Measurements from ENCODE around the gene NUP42.

- no peak for TF ChIP-seq EZH2 (IDR thresholded peaks at IDR 0.05; ENCODE audit: low read length, missing control alignments)
- TF ChIP-seq, protein P1, sequence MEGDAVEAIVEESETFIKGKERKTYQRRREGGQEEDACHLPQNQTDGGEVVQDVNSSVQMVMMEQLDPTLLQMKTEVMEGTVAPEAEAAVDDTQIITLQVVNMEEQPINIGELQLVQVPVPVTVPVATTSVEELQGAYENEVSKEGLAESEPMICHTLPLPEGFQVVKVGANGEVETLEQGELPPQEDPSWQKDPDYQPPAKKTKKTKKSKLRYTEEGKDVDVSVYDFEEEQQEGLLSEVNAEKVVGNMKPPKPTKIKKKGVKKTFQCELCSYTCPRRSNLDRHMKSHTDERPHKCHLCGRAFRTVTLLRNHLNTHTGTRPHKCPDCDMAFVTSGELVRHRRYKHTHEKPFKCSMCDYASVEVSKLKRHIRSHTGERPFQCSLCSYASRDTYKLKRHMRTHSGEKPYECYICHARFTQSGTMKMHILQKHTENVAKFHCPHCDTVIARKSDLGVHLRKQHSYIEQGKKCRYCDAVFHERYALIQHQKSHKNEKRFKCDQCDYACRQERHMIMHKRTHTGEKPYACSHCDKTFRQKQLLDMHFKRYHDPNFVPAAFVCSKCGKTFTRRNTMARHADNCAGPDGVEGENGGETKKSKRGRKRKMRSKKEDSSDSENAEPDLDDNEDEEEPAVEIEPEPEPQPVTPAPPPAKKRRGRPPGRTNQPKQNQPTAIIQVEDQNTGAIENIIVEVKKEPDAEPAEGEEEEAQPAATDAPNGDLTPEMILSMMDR (conservative IDR thresholded peaks at IDR 0.05 in 1 of 2, IDR thresholded peaks at IDR 0.05 in 1 of 2; ENCODE audit: low read depth in 1 of 2, low read length in 2 of 2) = no peak
These were observed 45.6 kb upstream of the NUP42 start for GRCh38 chr7:23136216-23136615.

Measured in fibroblast of lung (primary cell).